Measurements from ENCODE around the gene APOH. TPM values are rescaled to one million over a fixed set of nuclear protein-coding genes. Genes with fewer than 3 reads are reported as not detected.

APOH gene
- total and polyA plus RNA-seq, 2 of the 8 experiments (the other 6 are each of a cell fraction or from before 2014, with no cell fraction given) = not detected

GRCh38 chr17:66221755-66222530 is 7.3 kb downstream of the APOH start:
- ChIA-PET POLR2A (ENCODE audit: partially characterized antibody) (no interaction called here), CTCF (ENCODE audit: partially characterized antibody) (interaction anchor here (0.9 kb wide), 1 partner anchor 68 kb away, joined by 3 read pairs; no protein-coding TSS in a partner anchor)
- Histone ChIP-seq H2AFZ (ENCODE audit: low read length) (no peak overlapping the region), H2BK12ac (ENCODE audit: low read depth, low read length) (no peak overlapping the region), H3K18ac (ENCODE audit: extremely low read depth, low read length) (no peak overlapping the region), H3K23ac (ENCODE audit: insufficient read length) (no peak overlapping the region), H4K91ac (replicated peaks; ENCODE audit: insufficient read length, low read length) (no peak overlapping the region), H2AK5ac (ENCODE audit: low read depth, low read length) (no peak overlapping the region), H2BK120ac (replicated peaks; ENCODE audit: low read depth, low read length) (no peak overlapping the region), H3K9me3 (ENCODE audit: insufficient read depth in 2 of 2, low read depth in 1 of 2, low read length in 1 of 2) (no peaks in the 10 kb centered on the region), H3K36me3 (ENCODE audit: control insufficient read depth in 2 of 4, insufficient read depth in 4 of 4, low read length in 3 of 4) (no peaks in the 10 kb centered on the region), H3K4me3 (ENCODE audit: extremely low read depth in 1 of 4, insufficient read depth in 2 of 4, low read depth in 3 of 4, low read length in 4 of 4) (no peak overlapping the region), H4K5ac (ENCODE audit: insufficient read length, low read depth, low read length) (no peak overlapping the region), H3K9ac (replicated peaks in 1 of 4; ENCODE audit: extremely low read depth in 1 of 4, low read depth in 3 of 4, low read length in 3 of 4) (no peak overlapping the region), H2BK20ac (ENCODE audit: low read length) (no peak overlapping the region), H3K4me2 (ENCODE audit: insufficient read depth in 1 of 2, low read depth in 2 of 2, low read length in 2 of 2) (no peak overlapping the region), H3K4ac (replicated peaks; ENCODE audit: insufficient read length, low read depth, low read length) (no peak overlapping the region), H3K27me3 (replicated peaks in 1 of 4; ENCODE audit: control insufficient read depth in 3 of 4, extremely low read depth in 1 of 4, insufficient read depth in 3 of 4, low read length in 3 of 4) (no peaks in the 10 kb centered on the region), H3K23me2 (ENCODE audit: low read depth, low read length) (no peaks in the 10 kb centered on the region), H3K56ac (replicated peaks; ENCODE audit: insufficient read length, low read depth, low read length) (no peak overlapping the region), H4K20me1 (replicated peaks in 1 of 2; ENCODE audit: control insufficient read depth in 1 of 2, insufficient read depth in 2 of 2, low read length in 2 of 2) (no peaks in the 10 kb centered on the region), H3K14ac (ENCODE audit: insufficient read length) (no peak overlapping the region), H3K27ac (ENCODE audit: low read depth, low read length) (no peak overlapping the region), H3K4me1 (replicated peaks in 1 of 4; ENCODE audit: control insufficient read depth in 3 of 4, insufficient read depth in 4 of 4, low read length in 3 of 4) (no peaks in the 10 kb centered on the region), H4K8ac (ENCODE audit: extremely low read depth, insufficient read depth, low read length) (no peak overlapping the region), H3K79me1 (ENCODE audit: low read depth, low read length) (no peaks in the 10 kb centered on the region), H3K79me2 (ENCODE audit: control insufficient read depth in 1 of 2, insufficient read depth in 2 of 2, low read length in 2 of 2) (no peaks in the 10 kb centered on the region), H2BK5ac (ENCODE audit: low read depth, low read length) (no peak overlapping the region), H2BK15ac (ENCODE audit: low read length) (no peak overlapping the region)
- 87% methylated on average over 11 of the region's 11 CpGs; no CpG with 5 or more reads in 1 of the 2 experiments for WGBS, 2 experiments (ENCODE audit: extremely low coverage in 1 of 2, insufficient coverage in 1 of 2, insufficient read length in 1 of 2, insufficient replicate concordance in 2 of 2, low coverage in 1 of 2, low lambda C conversion rate in 2 of 2, missing lambda C conversion rate in 1 of 2)
- FAIRE-seq = no peak
- DNase-seq (ENCODE audit: low read depth in 1 of 2, low spot score in 2 of 2) = no peak
- TF ChIP-seq JUN (IDR thresholded peaks at IDR 0.05; ENCODE audit: low read depth, low read length) (no peak), BACH1 (IDR thresholded peaks at IDR 0.05; ENCODE audit: low read length) (no peak), SAP30 (IDR thresholded peaks at IDR 0.05; ENCODE audit: insufficient read depth, insufficient replicate concordance, low read length) (no peak), CHD1 (IDR thresholded peaks at IDR 0.05; ENCODE audit: low read depth, low read length) (no peak), RFX5 (IDR thresholded peaks at IDR 0.05; ENCODE audit: borderline replicate concordance, low read depth, low read length) (no peak), KDM5A (IDR thresholded peaks at IDR 0.05; ENCODE audit: low read length) (no peak), KDM1A (IDR thresholded peaks at IDR 0.05; ENCODE audit: borderline replicate concordance, low read length) (no peak)
- TF ChIP-seq, protein P1, sequence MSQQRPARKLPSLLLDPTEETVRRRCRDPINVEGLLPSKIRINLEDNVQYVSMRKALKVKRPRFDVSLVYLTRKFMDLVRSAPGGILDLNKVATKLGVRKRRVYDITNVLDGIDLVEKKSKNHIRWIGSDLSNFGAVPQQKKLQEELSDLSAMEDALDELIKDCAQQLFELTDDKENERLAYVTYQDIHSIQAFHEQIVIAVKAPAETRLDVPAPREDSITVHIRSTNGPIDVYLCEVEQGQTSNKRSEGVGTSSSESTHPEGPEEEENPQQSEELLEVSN (IDR thresholded peaks at IDR 0.05) = no peak
- TF ChIP-seq, protein P2, sequence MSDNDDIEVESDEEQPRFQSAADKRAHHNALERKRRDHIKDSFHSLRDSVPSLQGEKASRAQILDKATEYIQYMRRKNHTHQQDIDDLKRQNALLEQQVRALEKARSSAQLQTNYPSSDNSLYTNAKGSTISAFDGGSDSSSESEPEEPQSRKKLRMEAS (IDR thresholded peaks at IDR 0.05) = no peak

Data from H1 (cell line).